KBM-7 (cell line): Measurements from ENCODE around the gene POLN.

Experiments
- DNase-seq: peaks from one replicate; pipeline ENCODE4 v3.0.0-alpha.2; 2015
- in situ Hi-C: fragments of 300-500 bp; cut with MboI; formaldehyde crosslinking; loops from 2 replicates; pipeline ENCODE4 v1.14.3; 2020; ENCODE audit warnings: low sequenced_read_pairs, low pct_unique_long_range_greater_than_20kb, mixed read lengths

POLN gene

DNA sequence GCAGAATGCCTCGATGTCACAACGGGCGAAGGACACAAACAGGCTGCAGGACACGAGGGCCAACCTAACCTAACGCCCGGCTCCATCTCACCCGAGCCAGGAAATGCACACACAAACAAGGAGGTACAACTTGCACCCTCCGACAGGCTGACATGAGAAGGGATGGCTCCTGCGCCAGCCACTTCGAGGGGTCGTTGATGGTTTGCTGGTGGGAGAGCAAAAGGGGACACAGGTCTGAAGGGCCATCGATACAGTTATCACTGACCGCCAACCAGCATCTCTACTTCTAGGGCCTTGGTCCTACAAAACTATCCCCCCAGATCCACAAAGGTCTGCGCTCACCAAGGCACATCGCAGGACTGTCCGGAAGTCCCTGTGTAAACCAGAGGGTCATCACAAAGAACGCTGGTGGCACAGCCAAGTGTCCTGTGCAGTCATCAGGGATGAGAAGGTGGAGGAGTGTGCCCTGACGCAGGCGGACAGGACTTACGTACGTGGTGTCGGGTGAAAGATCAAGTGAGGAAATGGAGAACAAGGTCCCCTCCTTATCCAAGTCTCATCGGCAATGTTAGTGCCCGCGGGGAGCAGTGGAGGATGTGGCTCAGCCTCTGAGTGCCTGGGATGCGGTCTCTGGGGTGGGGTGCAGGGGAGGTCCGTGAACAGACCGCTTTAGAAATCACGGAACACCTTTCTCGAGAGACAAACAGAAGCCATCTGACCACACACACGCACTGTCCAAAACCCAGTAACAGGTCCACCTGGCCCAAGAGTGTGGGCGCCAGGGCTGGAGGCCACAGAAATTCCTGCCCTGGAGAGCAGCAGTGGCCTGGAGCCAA, 13.0 kb upstream of the POLN start:
- in situ Hi-C loops, result no loop called here
- DNase-seq, result no peak

- in situ Hi-C loops, result no loop called here
These were observed 11.5 kb upstream of the POLN start for GRCh38 chr4:2253160-2254084.

GRCh38 chr4:2252530-2253091, 10.7 kb upstream of the POLN start:
- in situ Hi-C loops, result no loop called here
- no peak for DNase-seq

More at GRCh38 chr4:2253160-2254084, 11.5 kb upstream of the POLN start:
- no peak for DNase-seq

- in situ Hi-C loops, result no loop called here
- DNase-seq, result no peak
These were observed 10.0 kb upstream of the POLN start for GRCh38 chr4:2251795-2252529.

GRCh38 chr4:2251073-2251794, 9.3 kb upstream of the POLN start:
- in situ Hi-C loops, result no loop called here
- no peak for DNase-seq

GRCh38 chr4:2250357-2251072, 8.6 kb upstream of the POLN start:
- in situ Hi-C loops, result no loop called here
- DNase-seq, result no peak

DNA sequence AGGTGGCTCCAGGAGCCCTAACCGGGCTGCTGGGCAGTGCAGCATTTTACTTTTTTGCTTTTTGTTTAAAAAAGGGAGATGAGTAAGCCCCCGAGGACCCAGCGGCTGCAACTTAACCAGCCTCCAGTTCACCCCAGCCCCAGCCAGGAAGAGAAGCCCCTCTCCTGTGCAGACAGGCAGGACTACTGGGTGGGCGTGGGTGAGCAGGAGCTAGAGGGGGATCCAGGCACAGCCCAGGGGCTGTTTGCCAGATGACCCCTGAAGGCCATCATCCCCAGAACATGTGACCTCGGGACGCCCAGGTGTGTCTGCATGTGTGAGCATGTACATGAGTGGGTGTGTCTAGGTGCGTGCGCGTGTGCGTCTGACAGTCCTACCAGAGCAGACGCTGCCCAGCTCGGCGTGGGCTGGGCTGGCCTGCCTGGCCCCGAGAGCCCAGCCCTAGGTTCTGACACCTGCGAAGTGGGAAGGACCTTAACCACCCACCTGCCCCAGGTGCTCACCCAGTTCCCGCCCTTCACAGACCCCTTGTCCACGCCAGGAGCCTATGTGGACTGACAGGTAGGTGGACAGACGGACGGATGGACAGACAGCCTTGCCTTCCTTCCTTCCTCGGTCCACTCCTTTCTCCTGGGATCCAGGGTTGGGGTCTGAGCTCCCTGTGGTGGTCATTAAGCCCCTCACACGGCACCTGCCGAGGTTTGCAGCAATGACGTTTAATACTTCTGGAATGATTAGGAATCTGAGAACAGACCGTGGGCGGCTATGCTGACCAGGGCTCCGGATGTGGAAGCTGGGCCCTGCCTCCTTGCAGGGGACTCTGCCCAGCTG, 7.8 kb upstream of the POLN start:
- in situ Hi-C loops, result no loop called here

DNA sequence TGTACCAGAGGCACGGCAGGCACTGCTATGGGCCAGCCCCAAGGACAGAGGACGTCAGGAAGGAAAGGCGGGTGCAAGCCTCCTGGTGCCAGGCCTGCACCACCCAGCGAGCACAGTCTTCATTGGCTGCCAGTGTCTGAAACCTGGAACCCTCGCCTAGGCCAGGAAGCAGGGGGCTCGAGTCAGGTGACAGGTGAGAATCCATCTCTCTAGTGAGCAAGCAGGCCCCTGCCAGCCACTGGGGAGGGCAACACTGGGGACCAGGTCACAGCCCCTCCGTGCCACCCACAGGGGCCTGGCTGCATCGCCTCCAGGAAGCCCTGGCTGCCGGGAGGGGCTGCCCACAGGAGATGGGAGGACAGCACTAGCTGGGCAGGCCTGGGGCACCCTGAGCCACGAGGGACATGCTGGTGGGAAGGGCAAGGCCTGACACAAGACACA, 6.9 kb upstream of the POLN start:
- in situ Hi-C loops, result no loop called here

More for the DNA sequence above, 7.8 kb upstream of the POLN start:
- no peak for DNase-seq

GRCh38 chr4:2248044-2248780, 6.3 kb upstream of the POLN start:
- no peak for DNase-seq
- in situ Hi-C loops, result no loop called here

More for the DNA sequence above, 6.9 kb upstream of the POLN start:
- DNase-seq, result no peak

- DNase-seq, result no peak
- in situ Hi-C loops, result no loop called here
These were observed 5.5 kb upstream of the POLN start for GRCh38 chr4:2247128-2248043.

- DNase-seq, result no peak
- in situ Hi-C loops, result no loop called here
These were observed 4.6 kb upstream of the POLN start for GRCh38 chr4:2246384-2247127.

DNA sequence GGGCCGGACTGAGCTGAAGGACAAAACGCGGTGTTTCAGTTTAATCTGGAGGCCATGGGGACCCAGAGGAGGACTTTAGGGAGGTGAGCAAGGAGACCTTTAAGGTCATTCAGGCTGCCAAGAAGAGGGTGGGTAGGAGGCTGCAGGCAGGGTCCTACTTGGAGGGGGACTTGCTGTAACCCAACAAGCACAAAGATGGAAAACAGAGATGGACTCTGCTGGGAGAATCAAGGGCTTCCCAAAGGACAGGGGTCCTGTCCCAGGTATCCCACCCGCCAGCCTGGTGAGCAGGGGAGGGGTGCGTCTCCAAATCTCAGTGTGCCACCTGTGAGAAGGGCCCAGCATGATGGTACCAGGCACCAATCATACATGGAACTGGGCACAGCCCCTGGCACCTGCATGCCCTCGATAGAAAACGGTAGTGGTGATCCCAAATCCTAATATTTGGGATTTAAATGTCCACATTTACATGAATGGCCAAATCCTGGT, 3.9 kb upstream of the POLN start:
- in situ Hi-C loops, result no loop called here
- DNase-seq, result no peak

DNA sequence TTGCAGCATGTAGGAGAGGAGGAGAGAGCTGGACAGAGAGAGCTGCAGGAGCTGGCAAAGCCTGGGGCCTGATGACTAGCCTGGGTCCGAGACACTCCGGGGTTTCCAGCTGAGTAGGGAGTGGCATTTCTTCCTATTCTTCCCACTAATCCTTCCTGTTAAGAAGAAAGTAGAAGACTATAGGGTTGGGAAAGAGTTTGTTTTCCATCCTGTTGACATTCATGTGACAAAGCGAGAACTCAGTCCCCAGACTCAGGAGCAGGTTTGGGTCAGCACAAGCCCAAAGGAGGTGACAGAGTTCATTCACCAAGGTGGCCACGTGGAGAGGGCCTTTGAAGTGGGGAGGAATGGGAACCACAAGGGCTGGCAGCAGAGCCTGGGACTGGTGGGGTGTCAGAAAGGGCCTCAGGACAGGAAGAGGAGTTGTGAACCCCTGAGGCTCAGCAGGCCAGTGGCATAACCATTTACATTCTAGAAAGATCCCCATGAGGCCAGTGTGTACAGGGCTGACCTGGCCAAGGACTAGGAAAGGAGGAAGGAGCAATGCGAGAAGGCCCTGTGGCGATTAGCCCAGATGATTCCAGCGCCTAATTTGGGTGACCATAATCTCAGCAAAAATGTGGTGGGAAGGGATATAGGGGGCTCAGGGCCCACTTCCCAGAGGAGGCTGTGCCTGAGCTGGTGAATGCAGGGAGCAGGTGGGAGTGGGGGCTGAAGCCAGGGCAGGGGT, 3.3 kb upstream of the POLN start:
- in situ Hi-C loops, result no loop called here
- no peak for DNase-seq
